Measurements from ENCODE around the gene GMDS. TPM values are rescaled to one million over a fixed set of nuclear protein-coding genes. Genes with fewer than 3 reads are reported as not detected.

Gene GMDS
- total RNA-seq, 1 experiment from 2014 or later, result 31.1 TPM

DNA sequence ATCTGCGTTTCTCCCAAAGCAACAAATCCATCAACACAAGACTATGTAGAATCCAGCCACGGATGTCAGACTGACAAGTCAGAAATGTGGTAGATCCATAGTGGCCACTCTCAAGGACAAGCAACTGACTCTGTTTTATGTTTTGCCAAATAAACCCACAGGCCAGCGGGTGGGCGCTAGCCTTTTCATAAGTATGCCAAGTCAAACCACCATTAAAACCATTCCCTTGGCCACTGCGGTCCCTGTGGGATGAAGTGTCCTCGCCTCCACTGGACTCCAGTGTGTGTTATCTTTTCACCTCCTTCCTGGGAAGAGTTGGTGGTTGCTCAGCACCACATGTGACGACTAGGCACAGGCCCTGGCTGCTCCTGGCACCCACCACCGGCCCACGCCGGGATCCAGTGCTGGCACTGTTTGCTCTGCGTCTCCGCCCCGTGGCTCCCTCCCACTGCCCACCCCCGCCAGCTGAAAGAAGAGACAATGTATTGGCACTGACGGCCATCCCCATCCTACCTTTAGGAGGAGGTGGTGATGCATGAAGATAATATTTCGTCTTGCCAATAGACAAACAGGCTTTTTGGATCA, 532.3 kb downstream of the GMDS start:
- no peak overlapping the region for H3K4me3 ChIP-seq (ENCODE audit: low read depth, low read length)
- no TSS peak for BruUV-seq (replicated peaks)
- no peaks in the 10 kb centered on the region for H3K36me3 Mint-ChIP-seq (ENCODE audit: insufficient read depth, unreplicated experiment)
- DNase-seq, result no peak
- TF ChIP-seq, protein P1, sequence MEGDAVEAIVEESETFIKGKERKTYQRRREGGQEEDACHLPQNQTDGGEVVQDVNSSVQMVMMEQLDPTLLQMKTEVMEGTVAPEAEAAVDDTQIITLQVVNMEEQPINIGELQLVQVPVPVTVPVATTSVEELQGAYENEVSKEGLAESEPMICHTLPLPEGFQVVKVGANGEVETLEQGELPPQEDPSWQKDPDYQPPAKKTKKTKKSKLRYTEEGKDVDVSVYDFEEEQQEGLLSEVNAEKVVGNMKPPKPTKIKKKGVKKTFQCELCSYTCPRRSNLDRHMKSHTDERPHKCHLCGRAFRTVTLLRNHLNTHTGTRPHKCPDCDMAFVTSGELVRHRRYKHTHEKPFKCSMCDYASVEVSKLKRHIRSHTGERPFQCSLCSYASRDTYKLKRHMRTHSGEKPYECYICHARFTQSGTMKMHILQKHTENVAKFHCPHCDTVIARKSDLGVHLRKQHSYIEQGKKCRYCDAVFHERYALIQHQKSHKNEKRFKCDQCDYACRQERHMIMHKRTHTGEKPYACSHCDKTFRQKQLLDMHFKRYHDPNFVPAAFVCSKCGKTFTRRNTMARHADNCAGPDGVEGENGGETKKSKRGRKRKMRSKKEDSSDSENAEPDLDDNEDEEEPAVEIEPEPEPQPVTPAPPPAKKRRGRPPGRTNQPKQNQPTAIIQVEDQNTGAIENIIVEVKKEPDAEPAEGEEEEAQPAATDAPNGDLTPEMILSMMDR (IDR thresholded peaks at IDR 0.05; ENCODE audit: insufficient read depth in 1 of 2, low read depth in 1 of 2, low read length in 1 of 2, severe bottlenecking in 1 of 2, unreplicated experiment in 1 of 2), result no peak
- POLR2A ChIA-PET, result no interaction called here
- no peaks in the 10 kb centered on the region for H3K9me3 ChIP-seq
- intact Hi-C loops (cut with micrococcal nuclease; ENCODE audit: unreplicated experiment), result no loop called here
- no peaks in the 10 kb centered on the region for H3K36me3 ChIP-seq (ENCODE audit: control insufficient read depth, insufficient read depth, low read length)
- H3K27me3 ChIP-seq (replicated peaks; ENCODE audit: control insufficient read depth, insufficient read depth, low read length), result no peaks in the 10 kb centered on the region
- H3K27ac Mint-ChIP-seq (ENCODE audit: unreplicated experiment), result no peak overlapping the region
- H3K4me1 ChIP-seq, result no peaks in the 10 kb centered on the region
- H3K27me3 Mint-ChIP-seq (ENCODE audit: insufficient read depth, unreplicated experiment), result no peaks in the 10 kb centered on the region
- CTCF ChIA-PET, result no interaction called here
- H3K4me3 Mint-ChIP-seq (ENCODE audit: unreplicated experiment), result no peak overlapping the region
- H3K9me3 Mint-ChIP-seq (ENCODE audit: unreplicated experiment), result no peaks in the 10 kb centered on the region
- no peaks in the 10 kb centered on the region for H3K4me1 Mint-ChIP-seq (ENCODE audit: low read depth, unreplicated experiment)

DNA sequence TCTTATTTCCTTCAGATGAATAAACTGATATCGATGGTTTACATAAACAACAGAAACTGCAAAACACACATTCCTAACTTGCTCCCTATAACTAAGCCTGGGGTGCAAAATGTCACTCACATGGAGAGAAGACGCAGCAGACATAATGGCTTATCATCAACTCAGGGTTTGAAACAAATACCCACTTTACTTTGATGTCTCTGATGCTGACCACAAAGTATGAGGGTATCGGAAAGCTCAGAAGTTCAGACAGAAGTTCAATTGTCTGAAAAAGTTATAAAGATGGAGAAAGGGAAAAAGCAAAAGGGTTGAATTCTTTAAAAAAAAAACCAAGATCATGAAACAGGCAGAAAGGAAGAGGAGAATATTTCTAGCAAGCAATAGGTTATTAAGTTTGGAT, 533.0 kb downstream of the GMDS start:
- POLR2A ChIA-PET, result no interaction called here
- H3K27me3 Mint-ChIP-seq (ENCODE audit: insufficient read depth, unreplicated experiment), result no peaks in the 10 kb centered on the region

DNA sequence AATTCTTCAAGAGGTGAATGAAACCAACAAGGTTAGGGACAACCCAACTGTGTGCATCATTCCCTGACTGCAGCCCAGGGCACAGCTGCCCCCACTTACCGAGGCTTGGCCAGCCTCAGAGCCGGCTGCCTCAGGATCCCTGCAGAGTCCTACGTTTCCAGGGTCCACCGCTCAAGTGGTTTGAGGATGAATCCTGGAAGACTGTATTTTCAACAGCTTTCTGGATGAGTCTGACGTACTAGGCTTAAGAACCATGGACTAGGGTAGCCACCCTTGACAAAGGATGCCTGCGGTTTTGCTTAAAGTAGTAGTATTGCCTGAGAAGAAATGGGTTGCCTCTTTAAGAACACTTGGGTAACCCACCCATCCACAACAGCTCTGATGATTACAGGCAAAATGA, 534.3 kb downstream of the GMDS start:
- H3K4me3 ChIP-seq (ENCODE audit: low read depth, low read length), result no peak overlapping the region
- Mint-ChIP-seq H3K9me3 (ENCODE audit: unreplicated experiment) (no peaks in the 10 kb centered on the region), H3K4me3 (ENCODE audit: unreplicated experiment) (no peak overlapping the region), H3K36me3 (ENCODE audit: insufficient read depth, unreplicated experiment) (no peaks in the 10 kb centered on the region), H3K27me3 (ENCODE audit: insufficient read depth, unreplicated experiment) (no peaks in the 10 kb centered on the region), H3K4me1 (ENCODE audit: low read depth, unreplicated experiment) (no peaks in the 10 kb centered on the region), H3K27ac (ENCODE audit: unreplicated experiment) (no peak overlapping the region)
- DNase-seq, result no peak
- CTCF ChIA-PET, result no interaction called here
- no peaks in the 10 kb centered on the region for H3K27me3 ChIP-seq (replicated peaks; ENCODE audit: control insufficient read depth, insufficient read depth, low read length)
- H3K9me3 ChIP-seq, result no peaks in the 10 kb centered on the region
- no peaks in the 10 kb centered on the region for H3K36me3 ChIP-seq (ENCODE audit: control insufficient read depth, insufficient read depth, low read length)
- H3K4me1 ChIP-seq, result no peaks in the 10 kb centered on the region
- TF ChIP-seq, protein P1 (IDR thresholded peaks at IDR 0.05; ENCODE audit: insufficient read depth in 1 of 2, low read depth in 1 of 2, low read length in 1 of 2, severe bottlenecking in 1 of 2, unreplicated experiment in 1 of 2), result no peak
- POLR2A ChIA-PET, result no interaction called here
- no TSS peak for BruUV-seq (replicated peaks)
- intact Hi-C loops (cut with micrococcal nuclease; ENCODE audit: unreplicated experiment), result no loop called here

More for the DNA sequence above, 533.0 kb downstream of the GMDS start:
- Histone ChIP-seq H3K27me3 (replicated peaks; ENCODE audit: control insufficient read depth, insufficient read depth, low read length) (no peaks in the 10 kb centered on the region), H3K36me3 (ENCODE audit: control insufficient read depth, insufficient read depth, low read length) (no peaks in the 10 kb centered on the region), H3K4me3 (ENCODE audit: low read depth, low read length) (no peak overlapping the region), H3K4me1 (no peaks in the 10 kb centered on the region), H3K9me3 (no peaks in the 10 kb centered on the region)
- no peaks in the 10 kb centered on the region for H3K9me3 Mint-ChIP-seq (ENCODE audit: unreplicated experiment)
- H3K27ac Mint-ChIP-seq (ENCODE audit: unreplicated experiment), result no peak overlapping the region
- intact Hi-C loops (cut with micrococcal nuclease; ENCODE audit: unreplicated experiment), result no loop called here
- no peak for DNase-seq
- BruUV-seq (replicated peaks), result no TSS peak
- H3K4me3 Mint-ChIP-seq (ENCODE audit: unreplicated experiment), result no peak overlapping the region
- no peaks in the 10 kb centered on the region for H3K4me1 Mint-ChIP-seq (ENCODE audit: low read depth, unreplicated experiment)
- TF ChIP-seq, protein P1 (IDR thresholded peaks at IDR 0.05; ENCODE audit: insufficient read depth in 1 of 2, low read depth in 1 of 2, low read length in 1 of 2, severe bottlenecking in 1 of 2, unreplicated experiment in 1 of 2), result no peak
- H3K36me3 Mint-ChIP-seq (ENCODE audit: insufficient read depth, unreplicated experiment), result no peaks in the 10 kb centered on the region
- CTCF ChIA-PET, result no interaction called here

All from Caco-2 (cell line).